B cell (primary cell): ENCODE results near the gene ACR.

Experiments used
- CTCF ChIP-seq: fragments of 200-600 bp; IDR thresholded peaks from one replicate; pipeline ENCODE4 v1.8.0; 2022; ENCODE audit warnings: antibody characterized with exemption, mild to moderate bottlenecking
- EZH2 ChIP-seq: IDR thresholded peaks from 2 replicates; pipeline ENCODE4 v1.6.1; 2012; ENCODE audit warnings: borderline replicate concordance, low read depth, mild to moderate bottlenecking, moderate library complexity, low read length; ENCODE audit not compliant: insufficient read depth, poor library complexity, severe bottlenecking

- TF ChIP-seq CTCF (no peak), EZH2 (no peak)
These were observed 40.1 kb upstream of the ACR start for GRCh38 chr22:50697667-50698506.
